ENCODE results near the gene CHRNA5.
"Not testable (repeated sequence)": the region's sequence is repeated elsewhere in the genome, so short reads cannot be mapped to it uniquely, and the experiment has no call there.

CHRNA5 gene

DNA sequence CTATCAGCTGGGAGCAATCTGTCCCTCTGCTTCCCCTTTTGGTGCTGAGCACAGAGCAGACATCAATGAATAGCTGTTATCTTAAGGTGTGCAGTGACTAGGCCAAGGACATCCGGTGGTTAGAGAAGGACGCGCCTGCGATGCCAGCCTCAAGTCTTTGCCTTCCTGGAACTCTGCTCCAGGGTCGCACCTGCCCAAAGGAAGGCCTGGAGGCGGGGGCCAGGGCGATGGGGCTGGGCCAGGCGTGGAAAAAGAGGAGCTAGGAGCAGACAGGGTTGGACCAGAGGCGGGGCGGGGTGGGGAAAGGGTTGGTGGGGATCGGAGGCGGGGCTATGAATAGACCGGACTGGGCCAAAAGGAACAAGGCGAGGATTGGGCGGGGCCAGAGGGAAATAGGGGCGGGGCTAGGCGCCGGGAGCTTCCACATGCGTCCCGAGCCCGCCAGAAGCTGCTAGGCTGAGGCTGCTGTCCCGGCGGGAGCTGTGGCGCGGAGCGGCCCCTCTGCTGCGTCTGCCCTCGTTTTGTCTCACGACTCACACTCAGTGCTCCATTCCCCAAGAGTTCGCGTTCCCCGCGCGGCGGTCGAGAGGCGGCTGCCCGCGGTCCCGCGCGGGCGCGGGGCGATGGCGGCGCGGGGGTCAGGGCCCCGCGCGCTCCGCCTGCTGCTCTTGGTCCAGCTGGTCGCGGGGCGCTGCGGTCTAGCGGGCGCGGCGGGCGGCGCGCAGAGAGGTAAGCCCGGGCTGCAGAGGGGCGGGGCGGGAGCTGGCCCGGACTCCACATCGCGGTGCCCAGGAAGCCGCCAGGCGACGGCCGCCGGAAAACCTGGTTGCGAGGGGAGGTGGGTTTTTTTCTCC lies at the start of gene CHRNA5:
CHRNA5 (plus strand) TSS at position 424 of the 854 bp plus-strand sequence; CDS start at position 624, 200 bp downstream.
- peak; percentile 56 to 80 (median 61) for DNase-seq (ENCODE audit: low read depth in 3 of 3)

DNA sequence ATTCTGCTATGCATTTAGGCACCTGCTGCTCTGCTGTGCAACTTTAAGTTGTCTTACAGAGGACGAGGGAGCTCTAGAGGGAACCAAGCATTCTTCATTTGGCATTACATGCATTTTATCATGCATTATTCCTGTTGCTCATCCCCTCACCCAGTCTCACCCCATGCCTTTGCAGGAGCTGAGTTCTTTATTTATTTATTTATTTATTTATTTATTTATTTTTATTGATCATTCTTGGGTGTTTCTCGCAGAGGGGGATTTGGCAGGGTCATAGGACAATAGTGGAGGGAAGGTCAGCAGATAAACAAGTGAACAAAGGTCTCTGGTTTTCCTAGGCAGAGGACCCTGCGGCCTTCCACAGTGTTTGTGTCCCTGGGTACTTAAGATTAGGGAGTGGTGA lies 45.3 kb upstream of the CHRNA5 start:
- DNase-seq (ENCODE audit: low read depth in 3 of 3): not testable (repeated sequence)

DNA sequence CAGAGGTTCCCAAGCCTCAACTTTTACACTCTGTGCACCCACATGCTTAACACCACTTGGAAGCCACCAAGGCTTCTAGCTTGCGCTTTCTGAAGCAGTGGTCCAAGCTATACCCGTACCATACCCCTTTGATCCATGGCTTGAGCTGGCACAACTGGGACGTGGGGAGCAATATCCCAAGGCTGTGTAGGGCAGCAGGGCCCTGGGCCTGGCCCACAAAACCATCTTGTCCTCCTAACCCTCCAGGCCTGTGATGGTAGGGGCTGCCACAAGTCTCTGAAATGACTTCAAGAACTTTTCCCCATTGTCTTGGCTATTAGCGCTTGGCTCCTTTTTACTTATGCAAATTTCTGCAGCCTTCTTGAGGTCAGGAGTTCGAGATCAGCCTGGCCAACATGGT lies 41.1 kb upstream of the CHRNA5 start:
- no peak for DNase-seq (ENCODE audit: low read depth in 3 of 3)

DNA sequence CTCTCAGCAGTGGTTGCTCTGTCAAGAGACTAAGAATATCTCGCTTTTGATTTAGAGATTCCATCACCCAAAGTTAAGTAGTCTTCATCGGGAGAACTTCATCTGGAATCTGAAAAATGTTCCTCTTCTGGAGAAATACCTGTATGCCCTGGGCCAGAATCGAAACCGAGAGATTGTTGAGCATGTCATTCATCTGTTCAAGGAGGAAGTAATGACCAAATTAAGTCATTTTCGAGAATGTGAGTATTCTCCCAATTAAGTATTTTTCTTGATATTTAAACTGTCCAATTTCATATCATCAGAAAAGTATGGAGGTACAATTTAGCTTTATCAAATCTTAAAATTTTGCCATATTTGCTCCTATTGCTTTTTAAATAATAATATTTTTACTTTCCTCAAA lies 38.0 kb upstream of the CHRNA5 start:
- DNase-seq (ENCODE audit: low read depth in 3 of 3): no peak

DNA sequence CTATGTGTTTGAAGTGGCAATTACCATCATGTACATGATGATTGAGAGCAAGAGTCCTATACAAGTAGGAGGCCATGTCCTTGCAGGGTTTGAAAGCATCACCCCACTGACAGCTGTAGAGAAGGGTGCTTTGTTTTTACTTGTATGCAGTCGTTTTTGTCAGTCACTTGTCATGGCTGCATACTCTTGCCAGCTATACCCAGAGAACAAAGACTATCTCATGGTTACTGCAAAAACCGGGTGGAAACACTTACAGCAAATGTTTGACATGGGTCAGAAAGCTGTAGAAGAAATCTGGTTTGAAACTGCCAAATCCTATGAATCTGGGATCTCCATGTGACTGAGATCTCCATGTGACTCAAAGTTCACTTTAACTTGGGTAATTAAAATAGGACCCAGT lies 32.0 kb upstream of the CHRNA5 start:
- DNase-seq (ENCODE audit: low read depth in 3 of 3): no peak

DNA sequence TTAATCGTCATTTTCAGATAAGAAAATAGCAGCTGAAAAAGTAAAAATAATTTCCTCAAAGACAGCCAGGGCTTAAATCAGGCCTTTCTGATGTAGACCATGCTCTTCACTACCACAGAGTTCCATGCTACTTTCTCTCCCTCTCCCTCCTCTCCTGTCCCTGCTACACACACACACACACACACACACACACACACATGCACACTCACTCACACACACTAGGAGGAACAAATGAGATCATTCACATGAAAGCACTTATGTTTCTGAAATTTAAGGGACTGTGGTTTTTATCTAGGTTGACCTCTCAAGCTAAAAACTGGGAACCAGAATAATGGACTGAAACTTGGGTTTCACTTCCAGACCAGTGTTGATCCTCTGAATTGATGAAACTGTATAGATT lies 29.2 kb upstream of the CHRNA5 start:
- no peak for DNase-seq (ENCODE audit: low read depth in 3 of 3)

DNA sequence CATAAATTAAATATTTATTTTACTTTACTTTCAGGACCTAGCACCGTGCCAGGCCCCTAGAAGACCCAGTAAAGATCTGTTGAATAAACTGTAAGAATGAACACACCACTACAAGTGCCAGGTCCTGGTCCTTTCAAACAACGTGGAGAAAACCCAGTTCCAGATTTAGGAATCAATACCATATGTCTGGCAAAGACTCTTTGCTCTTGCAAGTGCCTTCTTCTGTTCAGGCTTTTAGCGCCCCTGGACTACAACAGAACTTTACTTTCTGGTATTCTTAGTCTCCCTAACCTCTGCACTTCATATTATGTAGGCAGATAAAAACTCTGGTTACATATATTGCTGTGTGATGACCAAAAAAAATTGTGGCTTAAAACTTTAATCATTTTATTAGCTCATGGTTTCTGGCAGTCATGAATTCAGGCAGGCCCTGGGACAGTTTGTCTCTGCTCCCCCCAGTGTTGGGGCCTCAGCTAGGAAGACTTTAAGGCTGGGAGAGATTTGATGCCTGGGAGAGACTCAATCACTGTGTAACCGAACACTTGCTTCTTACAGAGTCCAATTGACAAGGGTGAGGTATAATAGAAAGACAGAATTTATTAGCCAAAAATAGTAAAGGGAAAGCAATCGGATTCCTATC lies 27.9 kb upstream of the CHRNA5 start:
- no peak for DNase-seq (ENCODE audit: low read depth in 3 of 3)

DNA sequence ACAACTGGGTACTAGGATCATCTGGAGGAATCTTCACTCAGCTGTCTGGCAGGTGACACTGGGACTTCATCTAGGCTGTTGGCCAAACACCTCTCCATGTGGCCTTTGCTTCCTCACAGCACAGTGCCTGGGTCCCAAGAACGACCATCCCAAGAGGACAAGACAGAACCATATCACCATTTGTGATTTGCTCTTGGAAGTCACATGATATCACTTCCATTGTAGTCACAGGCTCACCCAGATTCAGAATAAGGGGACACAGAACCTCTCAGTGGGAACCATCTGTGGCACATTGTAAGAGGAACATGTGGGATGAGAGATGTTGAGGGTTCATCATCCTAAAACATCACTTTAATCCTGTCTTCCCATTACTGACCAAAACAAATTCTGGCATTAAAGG lies 27.0 kb upstream of the CHRNA5 start:
- DNase-seq (ENCODE audit: low read depth in 3 of 3): no peak

DNA sequence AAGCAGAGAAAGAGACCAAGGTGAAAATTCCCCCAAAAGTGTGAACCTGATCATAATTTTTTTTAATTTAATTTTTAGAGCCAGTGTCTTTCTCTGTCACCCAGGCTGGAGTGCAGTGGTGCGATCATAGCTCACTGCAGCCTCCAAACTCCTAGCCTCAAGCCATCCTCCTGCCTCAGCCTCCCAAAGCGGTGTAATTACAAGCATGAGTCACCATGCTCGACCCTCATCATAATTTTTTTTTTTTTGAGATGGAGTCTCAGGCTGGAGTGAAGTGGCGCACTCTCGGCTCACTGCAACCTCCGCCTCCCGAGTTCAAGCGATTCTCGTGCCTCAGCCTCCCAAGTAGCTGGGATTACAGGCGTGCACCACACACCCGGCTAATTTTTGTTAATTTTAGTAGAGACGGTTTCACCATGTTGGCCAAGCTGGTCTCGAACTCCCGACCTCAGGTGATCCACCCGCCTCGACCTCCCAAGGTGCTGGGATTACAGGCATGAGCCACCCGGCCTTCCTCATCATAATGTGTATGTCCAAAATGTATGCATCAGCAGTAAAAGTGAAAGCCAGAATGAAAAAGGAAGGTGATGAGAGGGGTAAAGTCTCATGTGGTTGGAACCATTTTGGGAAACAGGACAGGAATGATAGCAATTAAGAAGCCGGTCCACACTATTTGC lies 25.7 kb upstream of the CHRNA5 start:
- DNase-seq (ENCODE audit: low read depth in 3 of 3): not testable (repeated sequence)

DNA sequence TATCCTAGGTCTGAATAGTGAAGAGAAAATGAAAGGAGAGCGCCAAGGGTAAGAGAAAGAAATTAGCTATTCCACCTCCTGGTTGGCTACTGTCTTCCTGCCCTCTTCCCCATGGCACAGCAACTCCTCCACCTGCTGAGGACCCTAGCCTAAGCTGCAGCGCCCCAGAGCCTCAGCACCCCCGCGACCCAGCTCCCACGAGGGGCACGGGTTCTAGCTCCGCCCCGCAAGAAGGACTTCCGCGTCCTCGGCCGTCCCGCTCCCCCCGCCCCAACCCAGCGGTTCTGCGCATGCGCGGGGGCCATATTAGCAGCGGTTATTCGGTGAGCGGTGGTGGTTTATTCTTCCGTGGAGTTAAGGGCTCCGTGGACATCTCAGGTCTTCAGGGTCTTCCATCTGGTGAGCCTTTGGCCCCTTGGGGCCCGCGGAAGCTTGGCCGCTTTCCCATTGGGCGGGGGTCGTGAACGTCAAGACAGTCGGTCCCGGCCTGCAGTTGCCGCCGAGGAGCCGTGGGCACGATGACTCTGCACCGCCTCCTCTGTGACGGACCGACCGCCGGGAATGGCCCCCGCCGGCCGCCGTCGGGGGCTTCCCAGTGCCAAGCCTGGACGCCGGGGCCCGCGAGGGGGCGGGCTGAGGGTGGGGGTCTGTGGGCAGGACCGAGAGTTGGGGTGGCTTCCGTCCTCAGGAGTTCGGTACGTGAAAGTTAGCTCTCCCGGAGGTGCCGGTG lies 25.0 kb upstream of the CHRNA5 start, which contains the start of gene PSMA4:
PSMA4 (plus strand) TSS at position 304 of the 730 bp plus-strand sequence. CDS start 1,484 bp downstream, outside the sequence.
- peak; percentile 89 to 92 (median 91) for DNase-seq (ENCODE audit: low read depth in 3 of 3)

DNA sequence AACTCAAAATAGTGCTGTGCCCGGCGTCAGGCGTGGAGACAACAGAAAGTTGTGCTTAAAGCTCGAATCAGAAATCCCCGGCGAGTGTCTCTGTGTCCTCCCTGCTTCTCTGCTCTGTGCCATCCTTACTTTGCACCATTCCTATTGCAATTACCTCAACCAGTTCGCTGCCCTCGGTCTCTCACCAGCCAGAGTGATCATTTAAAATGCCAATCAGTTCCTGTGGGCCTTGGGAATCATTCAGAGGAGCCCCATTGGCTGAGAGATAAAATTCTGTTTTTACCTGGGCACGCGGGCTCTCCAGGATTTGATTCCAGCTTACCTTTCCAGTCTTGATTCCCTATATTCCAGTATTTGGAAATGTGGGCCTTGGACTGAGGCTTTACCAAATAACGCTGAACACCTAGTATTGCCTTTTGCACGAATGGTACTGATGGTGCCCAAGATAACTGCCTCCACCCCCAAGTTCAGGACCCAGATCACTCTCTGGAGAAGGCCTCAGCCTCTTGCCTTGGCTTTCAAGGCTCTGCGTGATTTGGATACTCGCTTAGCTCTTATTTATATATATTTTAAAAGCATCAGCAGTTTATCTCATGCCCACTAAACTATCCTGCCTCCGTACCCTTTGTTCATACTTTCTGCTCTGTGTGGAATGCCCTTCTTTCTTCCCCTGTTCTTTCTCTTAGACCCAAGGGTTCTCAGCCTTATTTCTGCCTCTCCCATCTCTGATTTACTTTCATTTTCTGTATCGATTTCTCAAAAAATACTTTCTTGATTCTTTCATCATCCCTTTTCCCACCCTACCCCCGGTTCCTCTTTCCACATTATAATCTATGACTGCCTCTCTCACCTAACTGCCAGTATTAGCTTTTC lies 24.2 kb upstream of the CHRNA5 start:
- peak in 1 of 3 donors; percentile 1 for DNase-seq (ENCODE audit: low read depth in 3 of 3)

DNA sequence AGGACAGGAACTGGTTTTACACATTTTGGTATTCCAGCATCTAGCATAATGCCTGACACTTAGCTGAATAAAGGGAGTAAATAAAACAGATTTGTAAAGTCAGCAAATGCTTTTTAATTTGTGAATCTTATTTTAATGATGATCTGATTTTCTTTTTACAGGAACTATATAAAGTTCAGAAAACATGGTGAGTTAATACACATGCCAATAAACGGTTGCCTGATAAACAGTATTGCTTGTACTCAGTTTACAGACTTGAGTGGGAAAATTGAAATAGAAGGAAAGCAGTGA lies 23.6 kb upstream of the CHRNA5 start:
- no peak for DNase-seq (ENCODE audit: low read depth in 3 of 3)

DNA sequence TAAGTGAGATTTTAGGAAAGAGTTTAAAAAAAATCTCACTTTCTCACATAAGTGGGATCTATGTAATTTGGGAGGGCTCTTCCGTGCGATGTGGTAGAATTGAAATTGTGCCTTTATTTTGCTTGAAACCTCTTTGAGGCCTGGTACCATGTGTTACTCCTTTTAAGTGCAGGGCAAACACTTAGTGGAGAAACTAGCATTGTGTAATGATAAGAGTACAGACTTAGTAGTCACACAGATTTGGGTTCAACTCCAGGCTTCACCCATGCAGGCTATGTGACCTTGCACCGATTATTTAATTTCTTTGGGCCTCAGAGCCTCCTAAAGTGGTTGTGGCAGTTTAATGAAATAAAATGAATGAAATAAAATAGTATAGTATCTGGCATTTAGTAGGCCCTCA lies 22.7 kb upstream of the CHRNA5 start:
- DNase-seq (ENCODE audit: low read depth in 3 of 3): no peak

DNA sequence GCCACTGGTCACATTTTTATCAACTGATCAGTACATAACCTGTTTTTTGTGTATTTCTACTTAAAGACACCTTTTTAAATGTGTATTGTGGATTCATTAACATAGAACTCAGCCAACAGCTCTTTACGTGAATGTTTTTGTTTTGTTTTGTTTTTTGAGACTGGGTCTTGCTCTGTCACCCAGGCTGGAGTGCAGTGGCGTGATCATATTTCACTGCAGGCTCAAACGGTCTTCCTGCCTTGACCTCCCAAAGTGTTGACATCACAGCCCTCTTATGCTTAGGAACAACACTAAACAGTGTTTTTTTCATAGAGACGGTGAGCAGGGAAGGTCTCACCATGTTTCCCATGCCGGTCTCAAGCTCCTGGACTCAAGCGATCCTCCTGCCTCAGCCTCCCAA lies 15.1 kb upstream of the CHRNA5 start:
- DNase-seq (ENCODE audit: low read depth in 3 of 3): no peak

DNA sequence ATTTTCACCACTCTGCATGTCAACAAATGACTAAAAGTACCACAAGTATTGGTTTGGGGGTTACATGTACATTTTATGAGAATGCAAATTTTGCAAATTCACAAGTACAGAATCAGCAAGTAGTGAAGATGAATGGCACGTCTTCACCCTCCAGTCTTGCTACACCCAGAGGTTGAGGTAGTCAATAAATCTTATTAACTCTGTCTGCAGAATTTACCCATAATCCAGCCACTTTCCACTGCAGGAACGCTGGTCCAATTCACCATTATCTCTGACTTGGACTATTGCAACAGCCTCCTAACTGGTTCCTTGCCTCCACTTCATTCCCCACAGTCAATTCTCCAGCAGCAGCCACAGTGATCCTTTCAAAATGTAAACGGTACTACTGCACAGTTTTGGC lies 14.5 kb upstream of the CHRNA5 start:
- no peak for DNase-seq (ENCODE audit: low read depth in 3 of 3)

DNA sequence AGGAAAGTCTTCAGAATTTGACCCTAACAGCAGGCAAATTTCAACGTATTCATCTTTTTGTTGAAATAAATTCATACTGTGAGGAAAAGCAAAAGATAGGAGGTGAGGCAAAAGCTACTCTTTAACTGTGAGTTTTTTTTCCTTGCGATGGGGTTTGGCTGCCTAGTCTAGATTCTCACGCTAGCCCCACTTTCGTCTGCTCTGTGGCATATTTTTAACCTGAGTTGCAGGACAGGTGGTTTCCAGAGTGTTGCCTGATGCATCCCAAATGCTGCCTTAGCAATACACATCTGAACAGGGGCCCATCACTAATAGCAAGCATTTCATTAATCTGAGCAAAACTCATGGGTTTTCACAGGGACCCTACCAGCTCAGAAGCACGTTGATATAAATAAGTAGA lies 13.4 kb upstream of the CHRNA5 start:
- DNase-seq (ENCODE audit: low read depth in 3 of 3): no peak

DNA sequence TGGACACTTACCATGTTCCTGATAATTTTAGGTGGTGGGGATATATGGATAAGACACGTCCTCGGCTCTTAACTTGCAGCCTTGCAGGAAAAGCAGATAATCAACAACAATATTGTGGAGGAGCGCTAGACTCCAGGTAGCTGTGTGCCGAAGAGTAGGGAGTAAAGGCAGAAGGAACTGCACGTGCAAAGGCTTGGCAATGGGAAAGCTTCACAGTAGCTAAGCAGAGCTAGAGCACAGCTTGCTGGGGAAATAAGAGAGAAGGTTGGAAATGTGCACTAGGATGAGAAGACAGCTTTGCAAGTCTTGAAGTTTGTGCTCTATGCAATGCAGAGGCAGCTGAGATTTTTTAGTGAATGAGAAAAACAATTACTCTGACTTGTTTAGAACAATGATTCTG lies 12.7 kb upstream of the CHRNA5 start:
- DNase-seq (ENCODE audit: low read depth in 3 of 3): no peak

DNA sequence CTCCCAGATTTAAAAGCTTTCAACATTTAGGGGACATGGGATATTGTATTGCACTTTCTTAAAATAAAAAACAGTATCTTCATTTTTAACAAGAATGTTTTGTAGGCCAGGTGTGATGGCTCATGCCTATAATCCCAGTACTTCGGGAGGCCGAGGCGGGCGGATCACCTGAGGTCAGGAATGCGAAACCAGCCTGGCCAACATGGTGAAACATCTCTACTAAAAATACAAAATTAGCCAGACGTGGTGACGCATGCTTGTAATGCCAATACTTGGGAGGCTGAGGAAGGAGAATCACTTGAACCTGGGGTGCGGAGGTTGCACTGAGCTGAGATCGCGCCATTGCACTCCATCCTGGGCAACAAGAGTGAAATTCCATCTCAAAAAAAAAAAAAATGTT lies 5.1 kb upstream of the CHRNA5 start:
- DNase-seq (ENCODE audit: low read depth in 3 of 3): not testable (repeated sequence)

DNA sequence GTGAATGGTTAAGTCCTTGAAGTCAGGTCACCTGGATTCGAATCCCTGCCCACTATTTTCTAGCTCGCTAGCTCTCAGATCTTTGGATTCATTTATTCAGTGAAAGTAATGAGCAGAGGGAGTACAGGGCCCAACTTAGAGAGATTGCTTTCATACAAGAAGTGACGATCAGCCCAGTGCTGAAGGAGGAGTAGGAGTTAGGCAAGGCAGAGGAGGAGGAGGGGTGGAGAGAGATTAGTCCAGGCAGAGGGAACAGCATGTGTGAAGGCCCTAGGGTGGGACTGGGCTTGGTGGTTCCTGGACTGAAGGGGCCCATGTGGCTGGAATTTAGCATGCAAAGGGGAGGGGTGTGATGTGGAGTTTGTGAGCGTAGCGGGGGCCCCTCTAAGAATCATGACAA lies 3.8 kb upstream of the CHRNA5 start:
- no peak for DNase-seq (ENCODE audit: low read depth in 3 of 3)

DNA sequence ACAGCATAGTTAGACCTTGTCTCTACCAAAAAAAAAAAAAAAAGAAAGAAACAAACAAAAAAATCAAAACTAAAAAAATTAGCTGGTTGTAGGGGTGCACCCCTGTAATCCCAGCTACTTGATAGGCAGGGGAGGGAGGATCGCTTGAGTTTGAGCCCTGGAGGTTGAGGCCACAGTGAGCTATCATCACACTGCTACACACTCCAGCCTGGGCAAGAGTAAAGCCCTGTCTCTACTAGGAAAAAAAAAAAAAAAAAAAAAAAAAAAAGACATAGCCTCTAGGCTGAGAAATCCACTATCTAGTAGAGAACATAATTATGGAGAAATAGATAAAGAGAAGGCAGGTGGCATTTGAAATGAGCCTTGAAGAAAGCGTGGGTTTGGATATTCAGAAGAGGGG lies 2.2 kb upstream of the CHRNA5 start:
- no peak for DNase-seq (ENCODE audit: low read depth in 3 of 3)

DNA sequence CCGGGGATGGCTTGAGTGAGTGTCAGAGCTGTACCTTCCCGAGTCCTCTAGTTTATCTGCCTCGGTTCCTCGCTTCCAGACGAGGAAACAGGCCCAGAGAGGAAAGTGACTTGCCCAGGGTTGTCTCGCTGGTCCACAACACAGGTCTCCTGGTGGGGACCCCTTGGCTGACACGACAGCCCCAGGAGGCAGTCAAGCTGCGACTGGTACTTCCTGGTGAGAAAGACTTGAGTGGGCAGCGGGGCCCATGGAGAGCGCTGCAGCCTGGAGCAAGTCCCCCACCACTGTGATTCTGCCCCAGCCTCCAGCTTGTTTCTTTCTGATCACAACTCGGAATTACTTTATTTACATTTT lies 600 bp upstream of the CHRNA5 start:
- DNase-seq (ENCODE audit: low read depth in 3 of 3): no peak

Measured in stimulated activated CD4-positive, alpha-beta T cell treated with anti-CD3 and anti-CD28 coated beads, TNF-alpha, amount 100 ng/mL, for 48 hours (primary cell).